COLO668 (cell line): ENCODE data around the gene PEX19.

Experiments
- DNase-seq: peaks from one replicate; lab custom pipeline; 2025; ENCODE audit not compliant: unreplicated experiment; lab: John Stamatoyannopoulos, UW

The PEX19 gene

DNA sequence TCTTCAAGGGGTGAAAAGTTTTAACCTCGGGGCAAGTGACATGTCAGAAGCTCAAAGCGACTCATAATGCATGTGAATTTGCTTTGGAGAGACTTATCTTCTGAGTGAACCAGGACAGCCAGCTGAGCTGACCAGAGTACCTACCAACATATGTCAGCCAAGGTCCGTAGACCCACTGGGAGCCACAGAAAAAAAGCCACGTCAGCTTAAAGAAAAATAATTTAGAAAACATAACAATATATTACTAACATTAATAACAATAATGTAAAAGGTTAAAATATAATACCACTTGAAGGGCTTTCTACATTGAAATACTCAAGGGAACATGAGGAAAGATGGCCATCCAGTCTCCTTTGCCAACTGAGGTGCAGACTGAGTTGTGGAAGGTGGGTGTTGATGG is 6.9 kb downstream of the PEX19 start:
- no peak for DNase-seq

GRCh38 chr1:160277330-160277729 is 7.6 kb downstream of the PEX19 start:
- no peak for DNase-seq

GRCh38 chr1:160271025-160271424 is 13.9 kb downstream of the PEX19 start:
- DNase-seq, result no peak

DNA sequence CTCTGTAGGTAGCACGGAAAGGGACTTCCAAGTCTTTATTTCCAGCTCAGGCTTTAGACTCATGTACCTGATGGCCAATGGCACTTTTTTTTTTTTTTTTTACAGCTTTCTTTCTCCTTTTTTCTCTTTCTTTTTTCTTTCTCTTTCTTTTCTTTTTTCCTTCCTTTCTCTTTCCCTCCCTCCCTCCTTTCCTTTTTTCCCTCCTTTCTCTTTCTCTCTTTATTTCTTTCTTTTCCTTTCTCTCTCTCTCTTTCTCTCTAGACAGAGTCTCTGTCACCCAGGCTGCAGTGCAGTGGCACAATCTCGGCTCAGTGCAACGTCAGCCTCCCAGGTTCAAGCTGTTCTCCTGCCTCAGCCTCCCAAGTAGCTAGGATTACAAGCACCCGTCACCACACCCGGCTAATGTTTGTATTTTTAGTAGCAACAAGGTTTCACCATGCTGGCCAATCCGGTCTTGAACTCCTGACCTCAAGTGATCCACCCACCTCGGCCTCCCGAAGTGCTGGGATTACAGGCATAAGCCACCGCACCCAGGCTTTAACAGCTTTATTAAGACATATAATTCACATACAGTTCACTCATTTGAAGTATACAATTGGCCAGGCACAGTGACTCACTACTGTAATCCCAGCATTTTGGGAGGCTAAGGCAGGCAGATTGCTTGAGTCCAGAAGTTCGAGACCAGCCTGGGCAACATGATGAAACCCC is 17.5 kb downstream of the PEX19 start:
- no peak for DNase-seq

DNA sequence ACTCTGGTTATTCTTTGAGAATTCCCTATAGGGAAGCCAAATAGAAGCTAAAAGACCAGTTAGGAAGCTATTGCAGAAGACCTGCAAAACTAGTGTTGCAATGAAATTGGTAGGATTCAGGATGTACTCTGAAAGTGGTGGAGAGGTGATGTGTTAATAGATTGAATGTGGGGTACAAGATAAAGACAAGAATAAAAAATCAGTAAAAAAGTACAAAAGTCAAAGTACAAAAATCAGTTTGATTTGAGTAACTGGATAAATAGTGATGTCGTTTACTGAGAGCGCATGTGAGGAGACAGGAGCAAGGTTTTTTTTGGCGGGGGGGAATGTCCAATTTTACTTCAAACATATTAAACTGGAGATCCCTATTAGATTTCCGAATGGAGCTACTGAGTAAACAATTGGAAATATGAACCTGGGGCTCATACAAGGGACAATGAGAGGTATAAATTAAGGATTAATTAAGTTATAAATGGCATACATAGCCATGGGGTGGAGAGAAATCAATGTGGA is 20.1 kb downstream of the PEX19 start:
- no peak for DNase-seq

- peak; percentile 99 for DNase-seq
Measured at GRCh38 chr1:160261893-160262794, 22.8 kb downstream of the PEX19 start, which contains the start of gene DCAF8. Gene DCAF8 (minus strand): TSS chr1:160262549. CDS start chr1:160244008, 18,541 bp downstream.

- DNase-seq, result peak; percentile 73
Measured at GRCh38 chr1:160261556-160261892, 23.4 kb downstream of the PEX19 start.

GRCh38 chr1:160260406-160261382 is 24.2 kb downstream of the PEX19 start:
- peak; percentile 9 for DNase-seq

- DNase-seq, result no peak
Measured at GRCh38 chr1:160258177-160258798, 26.6 kb downstream of the PEX19 start.

DNA sequence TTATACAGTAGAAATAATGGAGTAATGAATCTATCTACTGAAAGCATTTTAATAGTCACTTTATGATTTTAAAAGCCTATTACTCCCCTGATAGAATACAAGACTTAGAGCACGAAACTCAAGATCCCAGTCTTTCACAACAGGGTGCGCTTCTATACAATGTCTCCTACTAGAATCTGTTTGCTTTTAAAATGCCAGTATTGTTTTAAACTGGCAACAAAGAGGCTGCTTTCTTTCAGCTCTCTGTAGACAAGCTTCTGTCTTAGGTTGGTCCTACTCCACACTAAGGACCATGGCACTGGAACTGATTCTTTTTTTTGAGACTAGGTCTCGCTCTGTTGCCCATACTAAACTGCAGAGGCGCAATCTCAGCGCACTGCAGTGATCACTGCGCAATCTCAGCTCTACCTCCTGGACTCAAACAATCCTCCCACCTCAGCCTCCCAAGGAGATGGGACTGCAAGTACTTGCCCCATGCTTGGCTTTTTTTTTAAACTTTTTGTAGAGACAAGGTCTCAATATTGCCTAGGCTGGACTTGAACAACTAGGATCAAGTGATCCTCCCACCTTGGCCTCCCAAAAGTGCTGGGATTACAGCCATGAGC is 27.4 kb downstream of the PEX19 start:
- DNase-seq, result no peak

GRCh38 chr1:160256396-160257046 is 28.4 kb downstream of the PEX19 start:
- DNase-seq, result no peak

- DNase-seq, result no peak
Measured at GRCh38 chr1:160255781-160256300, 29.1 kb downstream of the PEX19 start.

- peak; percentile 66 for DNase-seq
Measured at GRCh38 chr1:160251687-160252526, 33.0 kb downstream of the PEX19 start.

GRCh38 chr1:160251011-160251410 is 33.9 kb downstream of the PEX19 start:
- no peak for DNase-seq

DNA sequence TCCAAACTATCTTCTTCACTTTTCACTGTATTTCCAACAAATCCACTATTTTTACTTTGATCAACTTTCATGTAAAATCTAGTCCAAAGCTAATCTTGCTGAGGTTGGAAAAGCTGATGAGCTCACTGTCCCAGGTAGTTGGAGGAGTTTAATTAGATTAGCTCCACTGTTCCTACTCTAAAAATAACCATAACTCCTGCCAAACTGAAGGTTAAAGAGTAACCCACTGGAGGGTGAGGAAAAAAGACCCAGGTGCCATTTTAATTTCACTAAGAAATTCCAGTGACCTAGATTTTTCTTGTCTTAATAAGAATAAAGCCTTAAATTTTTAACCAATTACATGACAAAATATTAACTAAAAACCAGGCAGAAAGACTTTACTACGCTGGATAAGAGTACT is 37.9 kb downstream of the PEX19 start:
- no peak for DNase-seq

- DNase-seq, result no peak
Measured at GRCh38 chr1:160245434-160245833, 39.5 kb downstream of the PEX19 start.

DNA sequence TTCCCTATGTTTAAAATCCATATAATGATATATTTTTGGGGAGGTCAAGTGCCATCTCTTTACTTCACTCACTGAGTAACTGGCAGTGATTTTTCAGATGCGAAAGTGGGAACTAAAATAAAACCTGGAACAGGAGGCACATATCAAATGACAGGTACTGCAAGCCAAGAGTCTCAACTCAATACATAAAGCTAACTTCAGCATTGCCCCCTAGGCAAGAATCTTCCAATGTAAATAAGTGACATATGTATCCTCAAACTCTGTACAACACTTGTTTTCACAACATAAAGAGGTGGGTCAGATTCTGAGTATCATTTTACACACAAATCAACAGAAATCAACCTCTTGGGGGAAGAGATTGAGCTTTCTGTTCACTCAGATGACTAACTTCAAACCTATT is 40.7 kb downstream of the PEX19 start:
- DNase-seq, result no peak

DNA sequence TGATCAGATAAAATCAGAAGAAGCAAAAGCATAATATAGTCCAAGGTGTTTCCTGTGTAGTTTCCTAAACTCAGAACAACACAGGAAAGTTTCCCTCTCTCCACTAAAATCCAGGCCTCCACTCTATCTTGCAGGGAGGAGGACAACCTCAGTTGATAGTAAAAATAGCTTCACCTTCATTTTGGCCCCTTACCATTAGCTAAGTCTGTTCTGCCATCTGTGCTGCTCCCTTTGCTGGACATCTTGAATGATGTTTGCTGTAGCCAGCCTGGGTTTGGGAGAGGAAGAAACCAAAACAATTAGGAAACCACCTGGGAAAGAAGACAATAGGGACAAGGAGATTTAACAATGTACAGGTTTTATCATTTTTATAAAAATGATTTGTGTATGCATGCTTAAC is 41.2 kb downstream of the PEX19 start:
- DNase-seq, result no peak
